Activated T-helper 17 cell treated with anti-CD3 and anti-CD28 coated beads, Interleukin-2, amount 50 U/mL, for 72 hours (primary cell): ENCODE results near the gene ITPKC. TPM values are rescaled to one million over a fixed set of nuclear protein-coding genes. Genes with fewer than 3 reads are reported as not detected.

Experiments
- ATAC-seq: fragments of 150-1000 bp; cut with Tn5 transposase; replicated peaks from 2 replicates; pipeline ENCODE4 v1.10.0; 2021; ENCODE audit warnings: mild to moderate bottlenecking, moderate library complexity
- H3K27ac Mint-ChIP-seq: one replicate; pipeline ENCODE4 v1.8.0; 2022; ENCODE audit warnings: mixed read lengths
- H3K27me3 Mint-ChIP-seq: one replicate; pipeline ENCODE4 v1.8.0; 2022; ENCODE audit warnings: mixed read lengths
- H3K36me3 Mint-ChIP-seq: one replicate; pipeline ENCODE4 v1.8.0; 2022; ENCODE audit warnings: low read depth, mild to moderate bottlenecking, mixed read lengths
- H3K4me1 Mint-ChIP-seq: one replicate; pipeline ENCODE4 v1.8.0; 2022; ENCODE audit warnings: mixed read lengths
- H3K4me3 Mint-ChIP-seq: one replicate; pipeline ENCODE4 v1.8.0; 2022; ENCODE audit warnings: mild to moderate bottlenecking, mixed read lengths
- H3K9me3 Mint-ChIP-seq: one replicate; pipeline ENCODE4 v1.8.0; 2022; ENCODE audit warnings: mixed read lengths
- total RNA-seq, 2 donors: library from RNA; stranded (reverse); gene quantifications; one replicate each; pipeline ENCODE4 v1.2.3, GENCODE V29; 2022

The ITPKC gene
- total RNA-seq, 2 donors from 2014 or later: 7.0 to 14.5 TPM

DNA sequence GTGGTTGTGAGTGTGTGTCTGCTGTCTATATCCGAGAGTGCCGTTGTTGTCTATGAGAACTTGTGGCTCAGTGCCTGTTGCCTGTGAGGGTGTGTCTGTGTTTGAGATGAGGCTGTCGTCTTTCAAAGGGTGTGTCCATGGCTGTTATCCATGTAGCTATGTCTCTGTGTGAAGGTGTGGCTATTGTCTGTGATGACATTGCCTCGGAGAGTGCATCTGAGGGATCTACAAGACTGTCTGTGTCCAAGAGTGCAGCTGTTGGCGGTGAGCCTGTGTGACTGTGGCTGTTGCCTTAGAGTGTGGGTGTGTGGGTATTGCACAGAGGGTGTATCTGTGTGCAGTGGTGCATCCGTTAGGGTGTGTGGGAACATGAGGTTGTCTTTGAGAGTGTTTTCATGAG is 31.3 kb upstream of the ITPKC start:
- no peak for ATAC-seq
- H3K4me1 Mint-ChIP-seq: no peaks in the 10 kb centered on the region

DNA sequence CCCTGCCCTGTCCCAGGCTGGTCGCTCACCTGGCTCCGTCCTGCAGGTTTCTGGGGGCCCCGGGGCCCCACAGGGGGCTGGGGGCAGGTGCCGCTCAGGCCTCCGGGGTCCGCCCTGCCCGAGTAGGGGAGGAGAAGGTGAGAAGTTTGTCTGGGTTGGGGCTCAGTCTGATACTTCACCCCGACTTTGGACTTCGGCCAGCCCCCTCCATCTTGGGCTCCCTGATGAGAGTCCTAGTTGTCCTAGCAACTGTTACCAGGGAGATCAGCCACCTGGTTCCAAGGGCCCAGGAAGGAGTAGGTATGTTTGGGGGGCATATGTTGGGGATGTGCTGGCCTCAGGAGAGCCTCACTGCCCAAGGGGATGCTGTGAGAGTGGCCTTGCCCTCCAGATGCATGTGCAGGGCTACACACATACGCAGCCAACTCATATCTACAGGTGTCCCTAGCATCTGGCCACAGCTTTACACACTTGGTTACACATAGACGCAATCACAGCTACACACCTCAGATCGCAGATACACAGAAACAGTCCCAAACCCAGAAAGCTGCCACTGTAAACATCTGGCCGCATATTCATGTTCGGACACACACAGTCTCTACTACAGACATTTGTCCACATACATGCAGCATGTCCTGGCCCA is 29.9 kb upstream of the ITPKC start:
- Mint-ChIP-seq H3K36me3 (peaks cover 23% of the 10 kb centered on the region), H3K9me3 (no peaks in the 10 kb centered on the region), H3K4me3 (no peak overlapping the region), H3K27ac (no peak overlapping the region), H3K4me1 (no peaks in the 10 kb centered on the region), H3K27me3 (no peaks in the 10 kb centered on the region)
- ATAC-seq: no peak

More for the DNA sequence above, 31.3 kb upstream of the ITPKC start:
- Mint-ChIP-seq H3K36me3 (peaks cover 34% of the 10 kb centered on the region), H3K9me3 (no peaks in the 10 kb centered on the region), H3K27ac (no peak overlapping the region), H3K27me3 (no peaks in the 10 kb centered on the region), H3K4me3 (no peak overlapping the region)

DNA sequence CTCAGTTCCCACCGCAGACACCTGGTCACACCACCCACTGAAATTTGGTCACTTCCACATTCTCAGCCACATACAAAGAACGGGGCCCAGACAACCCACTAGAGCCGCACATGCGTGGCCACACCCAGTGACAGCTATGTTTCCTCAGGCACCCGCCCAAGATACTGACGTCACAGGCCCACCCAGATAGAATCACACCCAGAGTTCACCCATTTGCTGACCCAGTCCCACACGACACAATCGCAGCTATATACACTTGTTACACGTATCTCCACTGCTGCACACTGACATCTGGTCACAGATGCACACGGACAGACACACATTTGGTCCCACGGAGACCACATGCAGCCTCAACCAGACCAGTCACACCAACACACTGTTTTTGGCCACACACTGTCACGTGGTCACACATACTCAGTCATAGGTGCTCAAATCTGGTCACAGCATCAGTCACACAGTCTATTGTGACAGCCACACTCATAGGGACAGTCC is 29.3 kb upstream of the ITPKC start:
- Mint-ChIP-seq H3K36me3 (peaks cover 23% of the 10 kb centered on the region), H3K4me1 (no peaks in the 10 kb centered on the region), H3K9me3 (no peaks in the 10 kb centered on the region), H3K27ac (no peak overlapping the region), H3K4me3 (no peak overlapping the region), H3K27me3 (no peaks in the 10 kb centered on the region)
- no peak for ATAC-seq

DNA sequence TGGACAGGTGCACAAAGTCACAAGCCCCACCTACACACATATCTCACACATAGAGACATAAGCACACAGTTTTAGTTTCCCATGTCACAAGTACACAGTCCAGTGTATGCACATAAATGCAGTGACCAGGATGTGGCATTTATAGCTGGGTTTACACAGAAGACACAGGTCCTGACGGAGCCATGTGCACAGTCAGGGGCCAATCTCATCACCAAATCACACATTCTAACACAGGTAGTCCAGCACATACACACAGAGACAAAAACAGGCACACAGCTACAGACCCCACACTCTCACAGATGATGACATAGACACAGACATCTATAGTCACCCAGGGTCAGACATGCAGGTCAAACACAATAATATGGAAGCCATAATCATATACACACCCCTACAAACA is 28.6 kb upstream of the ITPKC start:
- H3K27me3 Mint-ChIP-seq: no peaks in the 10 kb centered on the region
- H3K27ac Mint-ChIP-seq: no peak overlapping the region
- H3K36me3 Mint-ChIP-seq: peaks cover 23% of the 10 kb centered on the region
- no peak overlapping the region for H3K4me3 Mint-ChIP-seq
- H3K4me1 Mint-ChIP-seq: no peaks in the 10 kb centered on the region
- H3K9me3 Mint-ChIP-seq: no peaks in the 10 kb centered on the region
- ATAC-seq: no peak

DNA sequence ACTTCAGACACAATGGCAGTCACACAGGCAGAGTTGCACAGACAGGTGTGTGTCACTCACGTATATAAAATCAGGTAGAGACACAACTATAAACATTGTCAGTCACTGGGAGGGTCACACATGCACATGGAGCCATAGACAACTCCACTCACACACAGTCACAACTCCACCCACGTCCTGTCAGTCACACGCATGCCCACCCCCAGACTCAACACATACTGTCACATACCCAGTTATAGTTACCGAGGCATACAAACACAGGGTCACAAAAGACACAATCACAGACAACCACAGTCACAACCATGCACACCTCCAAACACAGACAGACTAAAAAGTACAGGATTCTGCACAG is 27.9 kb upstream of the ITPKC start:
- peaks cover 23% of the 10 kb centered on the region for H3K36me3 Mint-ChIP-seq
- no peaks in the 10 kb centered on the region for H3K4me1 Mint-ChIP-seq
- ATAC-seq: no peak
- no peak overlapping the region for H3K27ac Mint-ChIP-seq
- H3K9me3 Mint-ChIP-seq: no peaks in the 10 kb centered on the region
- H3K4me3 Mint-ChIP-seq: no peak overlapping the region
- H3K27me3 Mint-ChIP-seq: no peaks in the 10 kb centered on the region

DNA sequence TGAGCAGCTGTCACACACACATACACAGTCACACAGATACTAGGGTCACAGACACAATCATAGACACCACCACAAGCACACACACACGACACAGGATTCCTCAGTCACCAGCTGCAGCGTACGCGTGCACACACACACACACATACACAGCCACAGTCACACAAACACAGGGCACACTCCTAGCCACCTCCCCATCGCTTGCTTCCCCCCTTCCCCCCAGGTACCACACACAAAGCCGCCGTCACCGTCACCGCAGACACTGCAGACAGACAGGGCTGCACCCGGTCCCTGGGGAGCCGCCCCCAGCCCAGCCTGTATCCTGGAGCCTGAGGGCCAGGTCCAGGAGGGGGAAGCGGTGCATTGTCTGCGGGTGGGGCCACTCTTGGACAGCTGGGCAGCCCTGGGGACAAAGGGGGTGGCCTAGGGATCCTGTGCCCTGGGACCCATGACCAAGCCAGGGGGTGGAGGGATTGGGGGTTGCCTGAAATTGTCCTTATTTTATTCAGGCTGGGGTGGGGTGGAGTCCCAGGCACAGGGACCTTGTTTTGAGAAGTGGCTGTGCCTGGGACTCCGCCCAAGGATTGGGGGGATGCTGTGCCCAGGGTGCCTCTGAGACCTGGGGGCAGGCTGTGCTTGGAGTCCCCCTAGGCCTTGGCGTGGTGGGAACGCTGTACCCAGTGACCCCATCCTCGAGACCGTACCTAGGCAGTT is 27.4 kb upstream of the ITPKC start:
- H3K9me3 Mint-ChIP-seq: no peaks in the 10 kb centered on the region
- no peaks in the 10 kb centered on the region for H3K4me1 Mint-ChIP-seq
- no peak for ATAC-seq
- H3K27me3 Mint-ChIP-seq: no peaks in the 10 kb centered on the region
- peaks cover 21% of the 10 kb centered on the region for H3K36me3 Mint-ChIP-seq
- no peak overlapping the region for H3K27ac Mint-ChIP-seq
- H3K4me3 Mint-ChIP-seq: no peak overlapping the region

DNA sequence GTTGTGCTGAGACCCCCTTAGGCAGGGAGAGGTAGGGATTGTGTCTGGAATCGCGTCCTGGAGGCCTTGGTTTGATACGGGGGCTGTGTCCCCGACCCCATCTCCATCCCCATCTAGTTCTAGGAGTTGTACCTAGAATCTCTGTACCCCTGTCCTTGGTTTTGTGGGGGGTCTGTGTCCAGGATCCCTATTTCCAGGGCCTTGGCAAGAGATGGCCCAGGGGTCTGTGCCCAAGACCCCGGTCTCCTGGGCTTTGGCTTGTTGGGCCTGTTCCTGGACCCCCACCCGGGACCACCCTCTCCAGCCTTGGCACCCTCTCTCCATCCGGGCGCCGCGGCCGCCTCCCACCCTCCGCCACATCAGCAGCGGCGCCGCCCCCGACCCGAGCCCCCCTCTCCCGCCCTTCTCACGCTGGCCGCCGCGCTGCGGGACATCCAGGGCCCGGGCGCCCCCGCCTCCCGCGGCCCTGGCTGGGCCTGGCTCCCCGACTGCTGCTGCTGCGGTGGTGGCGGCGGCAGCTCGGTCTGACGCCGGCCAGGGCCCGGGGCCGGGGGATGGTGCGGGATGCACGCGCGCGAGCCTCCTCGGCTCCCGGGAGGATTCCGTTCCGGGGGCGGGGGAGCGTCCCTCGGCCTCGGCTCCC is 26.7 kb upstream of the ITPKC start, which contains the start of gene NUMBL:
Gene NUMBL, minus strand, starts transcription at position 602 of the 643 bp plus-strand sequence. Its CDS starts 168 bp downstream, at position 434.
- H3K27ac Mint-ChIP-seq: peak within 1 kb of the TSS; percentile 86
- ATAC-seq: no peak
- no peaks in the 10 kb centered on the region for H3K27me3 Mint-ChIP-seq
- H3K36me3 Mint-ChIP-seq: peaks cover 14% of the 10 kb centered on the region
- no peak within 1 kb of the TSS for H3K4me3 Mint-ChIP-seq
- H3K9me3 Mint-ChIP-seq: no peaks in the 10 kb centered on the region
- H3K4me1 Mint-ChIP-seq: no peaks in the 10 kb centered on the region

DNA sequence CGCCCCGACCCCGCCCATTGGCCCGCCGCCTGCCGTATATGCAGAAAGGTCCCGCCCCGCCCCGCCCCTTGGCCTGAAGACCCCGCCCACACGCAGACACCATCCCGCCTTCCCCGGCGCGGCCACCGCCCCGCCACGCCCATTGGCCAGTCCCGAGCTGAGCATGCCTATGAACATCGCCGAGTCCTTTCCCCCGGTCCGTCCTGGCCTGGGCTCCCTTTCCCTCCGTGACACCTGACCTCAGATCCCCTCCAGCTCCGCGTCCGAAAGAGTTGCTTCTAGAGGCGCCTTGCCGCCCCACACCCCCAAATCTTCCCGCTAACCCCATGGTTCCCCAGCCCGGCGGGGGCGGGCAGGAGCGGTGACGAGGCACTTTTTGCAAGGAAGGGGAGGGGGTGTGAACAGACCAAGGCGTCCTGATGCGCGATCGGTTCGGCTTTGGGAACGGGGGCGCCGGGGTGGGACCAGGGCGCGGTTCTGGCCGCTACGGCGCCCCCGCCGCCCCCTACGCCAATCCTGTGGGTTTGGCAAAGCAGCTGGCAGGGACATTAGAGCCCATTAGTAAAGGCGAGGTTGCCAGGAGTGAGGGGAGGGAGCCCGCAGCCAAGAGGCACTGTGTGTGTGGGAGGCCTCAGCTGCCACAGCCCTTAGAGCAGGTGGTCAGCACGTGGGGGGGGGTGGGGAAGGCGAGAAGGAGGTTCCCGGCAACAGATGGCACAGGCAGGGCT is 26.1 kb upstream of the ITPKC start:
- Mint-ChIP-seq H3K36me3 (peaks cover 8% of the 10 kb centered on the region), H3K4me1 (no peaks in the 10 kb centered on the region), H3K4me3 (no peak overlapping the region), H3K9me3 (no peaks in the 10 kb centered on the region), H3K27me3 (no peaks in the 10 kb centered on the region), H3K27ac (peak overlapping the region; percentile 86)
- ATAC-seq: peak; percentile 91

DNA sequence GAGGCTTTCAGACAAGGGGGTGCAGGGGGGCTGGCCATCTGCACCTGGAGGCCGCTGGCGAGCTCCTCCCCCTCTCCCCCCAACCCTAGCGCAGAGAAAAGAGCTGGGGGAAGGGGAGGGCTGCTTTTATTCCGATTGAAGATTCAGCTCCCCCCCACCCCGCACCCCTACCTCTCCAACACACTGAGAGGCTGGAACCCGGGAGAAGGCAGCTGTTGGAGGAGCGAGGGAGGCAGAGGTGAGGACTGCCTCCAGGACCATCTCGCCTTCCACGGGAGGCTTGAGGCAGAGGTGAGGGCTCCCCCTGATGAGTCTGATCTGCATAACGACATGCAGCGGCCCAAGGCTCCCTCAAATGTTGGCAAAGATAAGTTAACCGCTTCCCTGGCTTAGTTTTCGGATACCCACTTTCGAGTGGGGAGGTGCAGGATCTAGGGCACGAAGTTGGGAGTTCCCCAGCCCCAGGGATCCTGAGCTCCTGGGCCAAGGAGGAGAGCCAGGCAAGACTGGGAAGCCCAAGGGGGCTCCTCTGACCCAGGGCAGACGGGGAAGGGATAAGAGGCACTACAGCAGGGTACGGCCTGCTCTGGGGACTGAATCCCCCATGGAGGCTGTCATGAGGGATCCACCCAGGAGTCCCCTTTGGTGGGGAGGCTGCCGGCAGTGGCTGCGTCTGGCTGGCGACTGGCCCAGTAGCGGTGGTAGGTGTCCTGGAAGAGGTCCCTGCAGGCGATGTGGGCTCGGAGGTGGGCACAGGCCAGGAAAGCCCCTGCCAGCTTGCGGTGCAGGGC is 25.3 kb upstream of the ITPKC start:
- ATAC-seq: no peak
- Mint-ChIP-seq H3K27ac (no peak overlapping the region), H3K9me3 (no peaks in the 10 kb centered on the region), H3K4me1 (no peaks in the 10 kb centered on the region), H3K36me3 (peaks cover 7% of the 10 kb centered on the region), H3K27me3 (no peaks in the 10 kb centered on the region), H3K4me3 (no peak overlapping the region)

DNA sequence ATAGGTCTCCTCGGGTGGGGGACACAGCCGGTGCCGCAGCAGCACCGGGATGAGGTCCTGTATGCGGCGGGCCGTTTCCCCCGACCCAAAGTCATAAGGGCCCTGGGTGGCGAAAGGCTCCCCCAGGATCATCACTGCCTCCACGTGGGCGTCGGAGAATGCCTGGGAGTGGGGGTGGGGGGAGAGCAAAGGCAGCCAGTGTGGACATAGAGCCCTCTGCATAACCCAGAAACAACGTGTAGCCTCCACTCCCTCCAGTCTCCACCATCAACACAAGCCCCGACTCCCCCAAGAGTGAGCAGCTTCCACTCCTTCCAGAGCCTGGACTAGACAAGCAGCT is 24.7 kb upstream of the ITPKC start:
- no peak for ATAC-seq
- no peaks in the 10 kb centered on the region for H3K27me3 Mint-ChIP-seq
- H3K9me3 Mint-ChIP-seq: no peaks in the 10 kb centered on the region
- no peaks in the 10 kb centered on the region for H3K4me1 Mint-ChIP-seq
- H3K27ac Mint-ChIP-seq: no peak overlapping the region
- H3K4me3 Mint-ChIP-seq: no peak overlapping the region
- peaks cover 6% of the 10 kb centered on the region for H3K36me3 Mint-ChIP-seq

DNA sequence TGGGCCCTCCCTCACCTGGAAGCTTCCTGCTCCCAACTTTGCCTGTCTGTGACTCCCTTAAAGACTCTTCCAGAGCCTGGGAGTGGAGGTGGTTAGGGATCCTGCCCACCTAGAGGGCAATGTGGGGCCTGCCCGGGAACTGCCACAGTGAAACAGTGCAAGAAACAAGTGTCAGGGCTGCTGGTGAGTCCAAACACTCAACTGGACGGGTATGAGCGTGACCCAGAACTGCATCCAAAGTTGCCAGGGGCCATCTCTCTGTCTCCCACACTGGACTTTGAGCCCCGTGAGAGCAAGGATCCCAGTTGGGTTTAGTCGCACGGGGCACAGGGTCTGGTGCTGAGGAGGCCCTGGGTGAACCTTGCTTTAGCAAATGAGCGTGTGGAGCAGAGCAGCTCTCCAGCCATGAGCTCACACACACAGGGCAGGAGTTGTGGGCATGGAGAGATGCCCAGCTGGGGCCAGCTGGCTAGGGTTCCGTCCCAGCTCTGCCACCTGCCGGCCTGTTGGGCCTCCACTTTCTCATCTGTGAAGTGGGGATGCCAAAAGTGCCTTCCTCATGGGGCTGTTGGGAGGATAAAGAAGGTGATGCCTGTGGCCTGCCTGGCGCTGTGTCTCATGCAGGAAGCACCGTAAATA is 23.6 kb upstream of the ITPKC start:
- Mint-ChIP-seq H3K4me3 (no peak overlapping the region), H3K36me3 (peaks cover 6% of the 10 kb centered on the region), H3K27ac (no peak overlapping the region), H3K4me1 (no peaks in the 10 kb centered on the region), H3K27me3 (no peaks in the 10 kb centered on the region), H3K9me3 (no peaks in the 10 kb centered on the region)
- ATAC-seq: no peak

DNA sequence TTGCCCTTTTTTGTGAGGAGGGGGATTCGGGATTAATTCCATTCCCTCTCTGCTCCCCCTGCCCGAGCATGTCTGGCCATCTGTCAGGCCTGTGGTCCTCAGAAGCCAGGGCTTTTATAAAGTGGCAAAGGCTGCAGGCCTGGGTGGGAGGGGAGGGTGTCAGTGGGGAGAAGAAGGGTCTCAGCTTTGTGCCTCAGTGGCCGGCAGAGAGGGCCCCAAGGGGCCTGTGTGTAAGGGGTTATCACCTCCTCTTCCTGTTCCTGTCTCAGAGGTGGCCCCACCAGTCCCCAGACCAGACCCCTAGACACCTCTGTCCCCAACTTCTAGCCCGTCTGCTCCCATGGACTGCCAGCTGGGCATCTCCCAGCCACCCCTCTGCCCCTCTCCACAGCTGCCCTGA is 23.0 kb upstream of the ITPKC start:
- Mint-ChIP-seq H3K9me3 (no peaks in the 10 kb centered on the region), H3K4me1 (no peaks in the 10 kb centered on the region), H3K27me3 (no peaks in the 10 kb centered on the region), H3K36me3 (peaks cover 6% of the 10 kb centered on the region), H3K27ac (peak overlapping the region; percentile 39), H3K4me3 (no peak overlapping the region)
- ATAC-seq: no peak

DNA sequence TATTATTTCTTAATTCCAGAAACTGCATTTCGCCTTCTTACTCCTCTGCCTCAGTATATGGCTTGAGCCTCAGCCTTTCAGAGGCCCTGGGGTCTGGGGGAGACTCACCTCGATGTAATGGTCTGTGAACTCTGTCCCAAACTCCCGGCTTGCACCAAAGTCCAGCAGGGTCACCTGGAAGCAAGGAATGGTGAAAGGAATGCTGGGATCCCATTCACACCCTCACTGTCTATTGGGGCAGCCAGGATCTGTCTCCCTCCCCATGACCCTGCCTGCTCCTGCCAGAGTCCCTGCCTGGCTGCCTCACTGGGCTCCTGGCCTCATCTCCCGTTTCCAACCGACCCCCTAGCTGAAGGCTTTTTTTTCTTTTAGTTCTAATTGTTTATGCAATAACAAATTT is 21.0 kb upstream of the ITPKC start:
- H3K36me3 Mint-ChIP-seq: peaks cover 10% of the 10 kb centered on the region
- ATAC-seq: no peak
- H3K4me3 Mint-ChIP-seq: no peak overlapping the region
- H3K27me3 Mint-ChIP-seq: no peaks in the 10 kb centered on the region
- H3K4me1 Mint-ChIP-seq: no peaks in the 10 kb centered on the region
- no peak overlapping the region for H3K27ac Mint-ChIP-seq
- H3K9me3 Mint-ChIP-seq: no peaks in the 10 kb centered on the region

DNA sequence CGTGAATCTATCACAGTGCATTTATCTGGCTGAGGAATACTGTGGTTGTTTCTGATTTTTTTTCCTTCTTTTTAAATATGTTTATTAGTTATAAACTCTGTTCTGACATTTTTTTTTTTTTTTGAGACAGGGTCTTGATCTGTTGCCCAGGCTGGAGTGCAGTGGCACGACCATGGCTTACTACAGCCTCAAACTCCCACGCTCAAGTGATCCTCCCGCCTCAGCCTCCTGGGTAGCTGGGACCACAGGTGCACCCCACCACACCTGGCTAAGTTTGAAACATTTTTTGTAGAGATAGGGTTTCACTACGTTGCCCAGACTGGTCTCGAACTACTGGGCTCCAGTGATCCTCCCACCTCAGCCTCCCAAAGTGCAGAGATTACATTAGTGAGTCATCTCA is 19.9 kb upstream of the ITPKC start:
- Mint-ChIP-seq H3K4me3 (no peak overlapping the region), H3K9me3 (no peaks in the 10 kb centered on the region), H3K4me1 (no peaks in the 10 kb centered on the region), H3K27me3 (no peaks in the 10 kb centered on the region), H3K27ac (no peak overlapping the region), H3K36me3 (peaks cover 16% of the 10 kb centered on the region)
- ATAC-seq: no peak
